OCI-LY7 (cell line): ENCODE data around the gene EIF2AK2. TPM values are rescaled to one million over a fixed set of nuclear protein-coding genes. Genes with fewer than 3 reads are reported as not detected.

Source experiments
- BruUV-seq: library from RNA; stranded (reverse); fragments of 400-500 nt; replicated peaks from 2 replicates; lab custom pipeline; 2021; lab: Mats Ljungman, UMichigan
- CTCF ChIA-PET: fragments of 300-600 bp; sonication (Branson Sonifier 250); formaldehyde crosslinking; loops from one replicate; lab custom pipeline; 2022; ENCODE audit warnings: antibody characterized with exemption; ENCODE audit not compliant: unreplicated experiment; lab: Charles Lee
- POLR2A ChIA-PET: fragments of 300-600 bp; sonication (Branson Sonifier 250); formaldehyde crosslinking; loops from one replicate; lab custom pipeline; 2022; ENCODE audit warnings: antibody characterized with exemption; lab: Charles Lee
- DNase-seq: peaks from one replicate; pipeline ENCODE4 v3.0.0-alpha.2; 2015; ENCODE audit warnings: low spot score
- H2AFZ ChIP-seq: fragments of 200-600 bp; sonication (generic), shearing (Covaris generic); 2 replicates; pipeline ENCODE4 v1.6.1; 2014; ENCODE audit warnings: mild to moderate bottlenecking, antibody characterized with exemption, low read length, moderate library complexity
- H3K27ac ChIP-seq: fragments of 200-600 bp; sonication (generic); 2 replicates; pipeline ENCODE4 v1.5.1; 2014; ENCODE audit warnings: mixed run types, low read depth, mild to moderate bottlenecking, moderate library complexity, low read length, inconsistent platforms; ENCODE audit not compliant: poor library complexity, severe bottlenecking
- H3K36me3 ChIP-seq: fragments of 200-600 bp; sonication (generic); 2 replicates; pipeline ENCODE4 v1.6.1; 2014; ENCODE audit warnings: mild to moderate bottlenecking, antibody characterized with exemption, low read length, moderate library complexity, mixed read lengths; ENCODE audit not compliant: insufficient read depth
- H3K4me1 ChIP-seq: fragments of 200-600 bp; sonication (generic); 2 replicates; pipeline ENCODE4 v1.5.1; 2014; ENCODE audit warnings: mild to moderate bottlenecking, low read length; ENCODE audit not compliant: insufficient read depth, poor library complexity, severe bottlenecking
- H3K4me2 ChIP-seq: fragments of 200-600 bp; sonication (generic); 2 replicates; pipeline ENCODE4 v1.6.1; 2014; ENCODE audit warnings: mild to moderate bottlenecking, low read length
- H3K4me3 ChIP-seq: fragments of 200-600 bp; sonication (generic); 2 replicates; pipeline ENCODE4 v1.5.1; 2014; ENCODE audit warnings: mild to moderate bottlenecking, low read depth, low read length; ENCODE audit not compliant: poor library complexity, severe bottlenecking
- H3K79me2 ChIP-seq: fragments of 200-600 bp; sonication (generic); 2 replicates; pipeline ENCODE4 v1.6.1; 2016; ENCODE audit warnings: low read depth, mild to moderate bottlenecking, low read length, moderate library complexity, mixed read lengths; ENCODE audit not compliant: insufficient read depth
- H3K9me2 ChIP-seq: fragments of 200-600 bp; sonication (generic); 2 replicates; pipeline ENCODE4 v1.6.1; 2016; ENCODE audit warnings: mild to moderate bottlenecking, low read length, mixed read lengths; ENCODE audit not compliant: insufficient read depth
- H3K9me3 ChIP-seq: fragments of 200-600 bp; sonication (generic); 2 replicates; pipeline ENCODE4 v1.6.1; 2014; ENCODE audit warnings: mild to moderate bottlenecking, mixed run types, low read length, mixed read lengths
- H4K20me1 ChIP-seq: fragments of 200-600 bp; sonication (generic); 2 replicates; pipeline ENCODE4 v1.6.1; 2014; ENCODE audit warnings: mild to moderate bottlenecking, antibody characterized with exemption, low read length, moderate library complexity, mixed read lengths; ENCODE audit not compliant: insufficient read depth
- CTCF ChIP-seq: fragments of 200-600 bp; sonication (generic); conservative IDR thresholded peaks from 2 replicates; pipeline ENCODE4 v1.5.1; 2014; ENCODE audit warnings: mild to moderate bottlenecking, antibody characterized with exemption, low read length, moderate library complexity, mixed read lengths
- EZH2phosphoT487 ChIP-seq: fragments of 200-600 bp; sonication (generic); IDR thresholded peaks from 2 replicates; pipeline ENCODE4 v1.6.1; 2018; ENCODE audit warnings: low read depth, borderline replicate concordance, mild to moderate bottlenecking, mixed run types, antibody characterized with exemption, low read length, moderate library complexity, mixed read lengths
- intact Hi-C: fragments of 100-400 bp; cut with micrococcal nuclease; formaldehyde crosslinking; loops from one replicate; pipeline ENCODE4 v1.10.0; 2022; ENCODE audit not compliant: unreplicated experiment
- total RNA-seq, 2 experiments: library from RNA; depleted of rRNA in 1 of 2; stranded (reverse); fragments of >200 nt in 1 of 2; shearing (Covaris generic) in 1 of 2; gene quantifications; 2 replicates each; pipeline ENCODE4 v1.2.3, GENCODE V29; 2014 to 2022

The EIF2AK2 gene
- total RNA-seq, 2 experiments from 2014 or later = 3.1 to 3.6 TPM

- DNase-seq = no peak
- Histone ChIP-seq H3K27ac (no peak overlapping the region), H4K20me1 (no peaks in the 10 kb centered on the region), H3K79me2 (no peaks in the 10 kb centered on the region), H3K4me2 (no peak overlapping the region), H3K9me2 (no peaks in the 10 kb centered on the region), H2AFZ (no peak overlapping the region), H3K4me1 (no peaks in the 10 kb centered on the region), H3K9me3 (no peaks in the 10 kb centered on the region), H3K36me3 (peaks cover 4% of the 10 kb centered on the region; the same call in 1 of the 2 replicates), H3K4me3 (no peak overlapping the region)
- BruUV-seq = no TSS peak
- CTCF ChIA-PET = no interaction called here
- intact Hi-C loops = no loop called here
- no peak for TF ChIP-seq CTCF
- TF ChIP-seq EZH2phosphoT487 = no peak
- POLR2A ChIA-PET = no interaction called here
These were observed 37.6 kb downstream of the EIF2AK2 start for GRCh38 chr2:37119157-37119556.

- ChIA-PET CTCF (no interaction called here), POLR2A (no interaction called here)
- intact Hi-C loops = no loop called here
- no TSS peak for BruUV-seq
- no peak overlapping the region for H3K27ac ChIP-seq
- H3K9me3 ChIP-seq = no peaks in the 10 kb centered on the region
- TF ChIP-seq CTCF (no peak), EZH2phosphoT487 (no peak)
- H3K36me3 ChIP-seq = peaks cover 4% of the 10 kb centered on the region; the same call in 1 of the 2 replicates
- no peak overlapping the region for H3K4me2 ChIP-seq
- no peak for DNase-seq
- no peak overlapping the region for H2AFZ ChIP-seq
- H4K20me1 ChIP-seq = no peaks in the 10 kb centered on the region
- H3K4me1 ChIP-seq = no peaks in the 10 kb centered on the region
- H3K4me3 ChIP-seq = no peak overlapping the region
- H3K9me2 ChIP-seq = no peaks in the 10 kb centered on the region
- no peaks in the 10 kb centered on the region for H3K79me2 ChIP-seq
These were observed 39.2 kb downstream of the EIF2AK2 start for GRCh38 chr2:37117566-37117965.

- no peaks in the 10 kb centered on the region for H3K9me3 ChIP-seq
- H3K4me3 ChIP-seq = no peak overlapping the region
- BruUV-seq = no TSS peak
- no peak overlapping the region for H2AFZ ChIP-seq
- no peaks in the 10 kb centered on the region for H3K9me2 ChIP-seq
- H3K79me2 ChIP-seq = no peaks in the 10 kb centered on the region
- H3K4me2 ChIP-seq = no peak overlapping the region
- TF ChIP-seq CTCF (no peak), EZH2phosphoT487 (no peak)
- no peaks in the 10 kb centered on the region for H4K20me1 ChIP-seq
- CTCF ChIA-PET = no interaction called here
- no peak for DNase-seq
- POLR2A ChIA-PET = interaction anchor here (0.7 kb wide), 1 partner anchor 219 kb away, joined by 3 read pairs; no protein-coding TSS in a partner anchor
- intact Hi-C loops = no loop called here
- no peaks in the 10 kb centered on the region for H3K4me1 ChIP-seq
- no peaks in the 10 kb centered on the region for H3K36me3 ChIP-seq
- no peak overlapping the region for H3K27ac ChIP-seq
These were observed 44.8 kb downstream of the EIF2AK2 start for GRCh38 chr2:37111958-37112357.
